A549 treated with CpdA at 1 μM for 4 hours (cell line): ENCODE data around the gene CTAGE9. TPM values are rescaled to one million over a fixed set of nuclear protein-coding genes. Genes with fewer than 3 reads are reported as not detected.

Experiments used
- total RNA-seq: library from RNA; stranded (reverse); fragments of 200-300 nt; extraction: Qiagen RNA extraction; gene quantifications from 5 replicates; pipeline ENCODE4 v1.2.3, GENCODE V29; 2022; ENCODE audit warnings: low read depth

Gene CTAGE9
- total RNA-seq: not detected in 5 replicates

GRCh38 chr6:131710917-131711316 lies at the start of gene CTAGE9:
TSS of gene CTAGE9 (minus strand) at chr6:131711017. CDS start at chr6:131711017, 0 bp downstream.

Other genes starting within 250 kb of the CTAGE9 start
- gene ARG1, start 137.8 kb downstream of the CTAGE9 start, total RNA-seq: not detected in 5 replicates
- gene MED23, start 82.8 kb downstream of the CTAGE9 start, total RNA-seq: 5.7 to 8.2 TPM (median 7.3 TPM) in 5 replicates
- gene ENPP3, start 73.7 kb downstream of the CTAGE9 start, total RNA-seq: not detected in 5 replicates
- not detected in 5 replicates for gene OR2A4, start 9.6 kb downstream of the CTAGE9 start, total RNA-seq
- 1.0 to 2.2 TPM (median 1.6 TPM) in 5 replicates for gene ENPP1, start 97.0 kb upstream of the CTAGE9 start, total RNA-seq
- gene CCN2, start 240.4 kb upstream of the CTAGE9 start, total RNA-seq: 19.2 to 27.8 TPM (median 21.9 TPM) in 5 replicates